HEK293T (cell line): ENCODE measurements around the gene SLC37A3.

Experiments
- ARNT ChIP-seq: fragments of 450-650 bp; IDR thresholded peaks from 2 replicates; pipeline ENCODE4 v1.6.1; 2017; ENCODE audit warnings: mild to moderate bottlenecking
- BHLHE40 ChIP-seq: fragments of 450-650 bp; IDR thresholded peaks from 2 replicates; pipeline ENCODE4 v1.6.1; 2016; ENCODE audit warnings: mild to moderate bottlenecking, moderate library complexity, borderline replicate concordance
- CTBP1 ChIP-seq: fragments of 450-650 bp; IDR thresholded peaks from 2 replicates; pipeline ENCODE4 v1.6.1; 2016; ENCODE audit warnings: borderline replicate concordance
- ELF4 ChIP-seq: fragments of 450-650 bp; IDR thresholded peaks from 2 replicates; pipeline ENCODE4 v1.6.1; 2017; ENCODE audit warnings: antibody characterized with exemption
- FOXA1 ChIP-seq: fragments of 450-650 bp; IDR thresholded peaks from 2 replicates; pipeline ENCODE4 v1.6.1; 2016; ENCODE audit warnings: mild to moderate bottlenecking
- FOXM1 ChIP-seq: fragments of 450-650 bp; IDR thresholded peaks from 2 replicates; pipeline ENCODE4 v1.6.1; 2017; ENCODE audit warnings: mild to moderate bottlenecking, borderline replicate concordance
- HDGF ChIP-seq: fragments of 450-650 bp; IDR thresholded peaks from 2 replicates; pipeline ENCODE4 v1.6.1; 2017; ENCODE audit warnings: antibody characterized with exemption, borderline replicate concordance
- L3MBTL2 ChIP-seq: fragments of 450-650 bp; conservative IDR thresholded peaks from 2 replicates; pipeline ENCODE4 v1.6.1; 2016; ENCODE audit warnings: mild to moderate bottlenecking
- NFRKB ChIP-seq: fragments of 450-650 bp; IDR thresholded peaks from 2 replicates; pipeline ENCODE4 v1.6.1; 2016; ENCODE audit warnings: mild to moderate bottlenecking, moderate library complexity
- PKNOX1 ChIP-seq: fragments of 450-650 bp; IDR thresholded peaks from 2 replicates; pipeline ENCODE4 v1.6.1; 2016
- SP1 ChIP-seq: fragments of 450-650 bp; IDR thresholded peaks from 2 replicates; pipeline ENCODE4 v1.6.1; 2017
- SUZ12 ChIP-seq: fragments of 450-650 bp; IDR thresholded peaks from 2 replicates; pipeline ENCODE4 v1.6.1; 2016; ENCODE audit warnings: mild to moderate bottlenecking
- TARDBP ChIP-seq: fragments of 450-650 bp; IDR thresholded peaks from 2 replicates; pipeline ENCODE4 v1.6.1; 2016
- ZNF384 ChIP-seq: fragments of 450-650 bp; IDR thresholded peaks from 2 replicates; pipeline ENCODE4 v1.6.1; 2016

GRCh38 chr7:140415361-140415760, 17.0 kb upstream of the SLC37A3 start:
- TF ChIP-seq FOXM1 (no peak), HDGF (no peak), BHLHE40 (no peak), L3MBTL2 (no peak), SP1 (no peak), ELF4 (no peak), NFRKB (no peak), ARNT (no peak), SUZ12 (no peak), FOXA1 (no peak), CTBP1 (no peak), TARDBP (no peak), ZNF384 (no peak), PKNOX1 (no peak)
